Measurements from ENCODE around the gene S100B.

The S100B gene

GRCh38 chr21:46646541-46647154 is 41.8 kb upstream of the S100B start:
- no peak overlapping the region for H3K4me3 ChIP-seq (ENCODE audit: low read length)
- no peak overlapping the region for H2BK5ac ChIP-seq (ENCODE audit: low read length)
- H3K79me1 ChIP-seq (ENCODE audit: low read length), result peaks cover 9% of the 10 kb centered on the region
- no peak overlapping the region for H3K56ac ChIP-seq (ENCODE audit: low read length)
- H3K9ac ChIP-seq (ENCODE audit: low read length), result no peak overlapping the region
- no peak overlapping the region for H2AK5ac ChIP-seq (ENCODE audit: low read length)
- H3K27me3 ChIP-seq (ENCODE audit: insufficient read depth, low read length, poor library complexity), result no peaks in the 10 kb centered on the region
- H4K8ac ChIP-seq (ENCODE audit: low read depth, low read length), result no peak overlapping the region
- no CpG with 5 or more reads among the region's 9 CpGs for WGBS (ENCODE audit: extremely low coverage, insufficient coverage, low lambda C conversion rate)
- peaks cover 20% of the 10 kb centered on the region for H3K36me3 ChIP-seq (ENCODE audit: control insufficient read depth, insufficient read depth, low read length)
- no peaks in the 10 kb centered on the region for H3K79me2 ChIP-seq (ENCODE audit: control insufficient read depth, insufficient read depth, low read length)
- no peak overlapping the region for H3K27ac ChIP-seq (ENCODE audit: low read depth, low read length)
- no peak overlapping the region for H3K23ac ChIP-seq (ENCODE audit: low read length)
- no peak overlapping the region for H4K5ac ChIP-seq (ENCODE audit: low read length)
- no peak overlapping the region for H3K4ac ChIP-seq (ENCODE audit: low read depth, low read length)
- H2BK15ac ChIP-seq (replicated peaks; ENCODE audit: low read depth), result no peak overlapping the region
- H3K4me1 ChIP-seq (ENCODE audit: control insufficient read depth, low read depth, low read length), result no peaks in the 10 kb centered on the region
- no peak overlapping the region for H3K18ac ChIP-seq (ENCODE audit: low read length)
- no peak overlapping the region for H3K4me2 ChIP-seq (ENCODE audit: low read length)
- DNase-seq, result no peak
- no peak overlapping the region for H2BK120ac ChIP-seq (ENCODE audit: low read depth, low read length)

- no peaks in the 10 kb centered on the region for H3K4me1 ChIP-seq (ENCODE audit: control insufficient read depth, low read depth, low read length)
- H3K79me1 ChIP-seq (ENCODE audit: low read length), result peaks cover 7% of the 10 kb centered on the region
- H3K23ac ChIP-seq (ENCODE audit: low read length), result no peak overlapping the region
- no peak overlapping the region for H2AK5ac ChIP-seq (ENCODE audit: low read length)
- peaks cover 20% of the 10 kb centered on the region for H3K36me3 ChIP-seq (ENCODE audit: control insufficient read depth, insufficient read depth, low read length)
- H4K5ac ChIP-seq (ENCODE audit: low read length), result no peak overlapping the region
- H3K4me2 ChIP-seq (ENCODE audit: low read length), result no peak overlapping the region
- no peak overlapping the region for H2BK5ac ChIP-seq (ENCODE audit: low read length)
- no peak overlapping the region for H3K56ac ChIP-seq (ENCODE audit: low read length)
- H2BK15ac ChIP-seq (replicated peaks; ENCODE audit: low read depth), result no peak overlapping the region
- no peak overlapping the region for H3K27ac ChIP-seq (ENCODE audit: low read depth, low read length)
- H3K27me3 ChIP-seq (ENCODE audit: insufficient read depth, low read length, poor library complexity), result no peaks in the 10 kb centered on the region
- H2BK120ac ChIP-seq (ENCODE audit: low read depth, low read length), result no peak overlapping the region
- no CpG with 5 or more reads among the region's 5 CpGs for WGBS (ENCODE audit: extremely low coverage, insufficient coverage, low lambda C conversion rate)
- DNase-seq, result no peak
- H3K18ac ChIP-seq (ENCODE audit: low read length), result no peak overlapping the region
- no peak overlapping the region for H3K9ac ChIP-seq (ENCODE audit: low read length)
- no peak overlapping the region for H4K8ac ChIP-seq (ENCODE audit: low read depth, low read length)
- H3K79me2 ChIP-seq (ENCODE audit: control insufficient read depth, insufficient read depth, low read length), result no peaks in the 10 kb centered on the region
- H3K4ac ChIP-seq (ENCODE audit: low read depth, low read length), result no peak overlapping the region
- H3K4me3 ChIP-seq (ENCODE audit: low read length), result no peak overlapping the region
These were observed 41.0 kb upstream of the S100B start for GRCh38 chr21:46645840-46646239.

GRCh38 chr21:46643379-46644177 is 38.7 kb upstream of the S100B start:
- no peak overlapping the region for H4K5ac ChIP-seq (ENCODE audit: low read length)
- H3K27me3 ChIP-seq (ENCODE audit: insufficient read depth, low read length, poor library complexity), result no peaks in the 10 kb centered on the region
- no peak overlapping the region for H3K4me2 ChIP-seq (ENCODE audit: low read length)
- no peak overlapping the region for H3K23ac ChIP-seq (ENCODE audit: low read length)
- peaks cover 6% of the 10 kb centered on the region for H3K36me3 ChIP-seq (ENCODE audit: control insufficient read depth, insufficient read depth, low read length)
- H3K27ac ChIP-seq (ENCODE audit: low read depth, low read length), result no peak overlapping the region
- H2BK5ac ChIP-seq (ENCODE audit: low read length), result no peak overlapping the region
- H3K4me3 ChIP-seq (ENCODE audit: low read length), result no peak overlapping the region
- H2AK5ac ChIP-seq (ENCODE audit: low read length), result no peak overlapping the region
- H3K79me2 ChIP-seq (ENCODE audit: control insufficient read depth, insufficient read depth, low read length), result no peaks in the 10 kb centered on the region
- H3K56ac ChIP-seq (ENCODE audit: low read length), result no peak overlapping the region
- H3K18ac ChIP-seq (ENCODE audit: low read length), result no peak overlapping the region
- no peak overlapping the region for H2BK120ac ChIP-seq (ENCODE audit: low read depth, low read length)
- no CpG with 5 or more reads among the region's 12 CpGs for WGBS (ENCODE audit: extremely low coverage, insufficient coverage, low lambda C conversion rate)
- H3K9ac ChIP-seq (ENCODE audit: low read length), result no peak overlapping the region
- H3K4ac ChIP-seq (ENCODE audit: low read depth, low read length), result no peak overlapping the region
- H4K8ac ChIP-seq (ENCODE audit: low read depth, low read length), result no peak overlapping the region
- no peaks in the 10 kb centered on the region for H3K4me1 ChIP-seq (ENCODE audit: control insufficient read depth, low read depth, low read length)
- no peak overlapping the region for H2BK15ac ChIP-seq (replicated peaks; ENCODE audit: low read depth)
- no peak for DNase-seq
- H3K79me1 ChIP-seq (ENCODE audit: low read length), result no peaks in the 10 kb centered on the region

- peaks cover 7% of the 10 kb centered on the region for H3K79me1 ChIP-seq (ENCODE audit: low read length)
- H2BK5ac ChIP-seq (ENCODE audit: low read length), result no peak overlapping the region
- no peak overlapping the region for H4K5ac ChIP-seq (ENCODE audit: low read length)
- no peak for DNase-seq
- H3K23ac ChIP-seq (ENCODE audit: low read length), result no peak overlapping the region
- no peak overlapping the region for H3K4me3 ChIP-seq (ENCODE audit: low read length)
- no CpG with 5 or more reads among the region's 8 CpGs for WGBS (ENCODE audit: extremely low coverage, insufficient coverage, low lambda C conversion rate)
- no peak overlapping the region for H3K56ac ChIP-seq (ENCODE audit: low read length)
- no peak overlapping the region for H3K18ac ChIP-seq (ENCODE audit: low read length)
- no peak overlapping the region for H3K27ac ChIP-seq (ENCODE audit: low read depth, low read length)
- H3K27me3 ChIP-seq (ENCODE audit: insufficient read depth, low read length, poor library complexity), result no peaks in the 10 kb centered on the region
- no peak overlapping the region for H2BK120ac ChIP-seq (ENCODE audit: low read depth, low read length)
- H3K4me2 ChIP-seq (ENCODE audit: low read length), result no peak overlapping the region
- no peaks in the 10 kb centered on the region for H3K4me1 ChIP-seq (ENCODE audit: control insufficient read depth, low read depth, low read length)
- no peak overlapping the region for H2AK5ac ChIP-seq (ENCODE audit: low read length)
- H3K36me3 ChIP-seq (ENCODE audit: control insufficient read depth, insufficient read depth, low read length), result peaks cover 6% of the 10 kb centered on the region
- H2BK15ac ChIP-seq (replicated peaks; ENCODE audit: low read depth), result no peak overlapping the region
- H3K9ac ChIP-seq (ENCODE audit: low read length), result no peak overlapping the region
- peaks cover 3% of the 10 kb centered on the region for H3K79me2 ChIP-seq (ENCODE audit: control insufficient read depth, insufficient read depth, low read length)
- no peak overlapping the region for H3K4ac ChIP-seq (ENCODE audit: low read depth, low read length)
- H4K8ac ChIP-seq (ENCODE audit: low read depth, low read length), result no peak overlapping the region
These were observed 36.8 kb upstream of the S100B start for GRCh38 chr21:46641656-46642055.

GRCh38 chr21:46639489-46640386 is 34.9 kb upstream of the S100B start:
- Histone ChIP-seq H3K27ac (ENCODE audit: low read depth, low read length) (no peak overlapping the region), H4K5ac (ENCODE audit: low read length) (no peak overlapping the region), H3K36me3 (ENCODE audit: control insufficient read depth, insufficient read depth, low read length) (peaks cover 2% of the 10 kb centered on the region), H2AK5ac (ENCODE audit: low read length) (no peak overlapping the region), H3K23ac (ENCODE audit: low read length) (no peak overlapping the region), H3K27me3 (ENCODE audit: insufficient read depth, low read length, poor library complexity) (no peaks in the 10 kb centered on the region), H2BK15ac (replicated peaks; ENCODE audit: low read depth) (no peak overlapping the region), H3K18ac (ENCODE audit: low read length) (no peak overlapping the region), H2BK5ac (ENCODE audit: low read length) (no peak overlapping the region), H3K4me2 (ENCODE audit: low read length) (no peak overlapping the region), H3K4me1 (ENCODE audit: control insufficient read depth, low read depth, low read length) (no peaks in the 10 kb centered on the region), H3K79me2 (ENCODE audit: control insufficient read depth, insufficient read depth, low read length) (peaks cover 5% of the 10 kb centered on the region), H3K4me3 (ENCODE audit: low read length) (no peak overlapping the region), H2BK120ac (ENCODE audit: low read depth, low read length) (no peak overlapping the region), H3K79me1 (ENCODE audit: low read length) (peaks cover 9% of the 10 kb centered on the region), H3K4ac (ENCODE audit: low read depth, low read length) (no peak overlapping the region), H3K56ac (ENCODE audit: low read length) (no peak overlapping the region), H4K8ac (ENCODE audit: low read depth, low read length) (no peak overlapping the region), H3K9ac (ENCODE audit: low read length) (no peak overlapping the region)
- no peak for DNase-seq
- WGBS (ENCODE audit: extremely low coverage, insufficient coverage, low lambda C conversion rate), result 100% methylated on average over 3 of the region's 8 CpGs

Measured in mesendoderm (in vitro differentiated cells).